ENCODE results near the gene COL2A1. TPM values are rescaled to one million over a fixed set of nuclear protein-coding genes. Genes with fewer than 3 reads are reported as not detected.
A peak's percentile ranks its signal among the peaks of the same experiment; 100 is the strongest.

Gene COL2A1
- total RNA-seq, 4 donors from 2014 or later = not detected

- H3K4me3 ChIP-seq = no peak overlapping the region
- H3K27me3 ChIP-seq = peaks cover 15% of the 10 kb centered on the region
- peak; percentile 15 to 31 for DNase-seq (ENCODE audit: low spot score in 2 of 2)
- no peaks in the 10 kb centered on the region for H3K36me3 ChIP-seq
- 98% methylated on average over 5 of the region's 5 CpGs for WGBS
- no peak for TF ChIP-seq CTCF (IDR thresholded peaks at IDR 0.05)
- TF ChIP-seq POLR2AphosphoS5 (IDR thresholded peaks at IDR 0.05) = no peak
- TF ChIP-seq EP300 (IDR thresholded peaks at IDR 0.05) = no peak
- no peak for TF ChIP-seq POLR2A (IDR thresholded peaks at IDR 0.05)
- H3K4me1 ChIP-seq = no peaks in the 10 kb centered on the region
- H3K27ac ChIP-seq = no peak overlapping the region
- H3K9me3 ChIP-seq = no peaks in the 10 kb centered on the region
These were observed 10.8 kb downstream of the COL2A1 start for GRCh38 chr12:47993491-47993890.

GRCh38 chr12:47992776-47993175 is 11.5 kb downstream of the COL2A1 start:
- H3K4me1 ChIP-seq = peaks cover 4% of the 10 kb centered on the region
- no peaks in the 10 kb centered on the region for H3K9me3 ChIP-seq
- no peak overlapping the region for H3K4me3 ChIP-seq
- no peaks in the 10 kb centered on the region for H3K36me3 ChIP-seq
- H3K27me3 ChIP-seq = peaks cover 8% of the 10 kb centered on the region
- peak; percentile 13 to 37 for DNase-seq (ENCODE audit: low spot score in 2 of 2)
- TF ChIP-seq POLR2AphosphoS5 (IDR thresholded peaks at IDR 0.05) (no peak), CTCF (IDR thresholded peaks at IDR 0.05) (no peak), POLR2A (IDR thresholded peaks at IDR 0.05) (no peak), EP300 (IDR thresholded peaks at IDR 0.05) (no peak)
- 92% methylated on average over 7 of the region's 10 CpGs for WGBS
- H3K27ac ChIP-seq = no peak overlapping the region

- 70% methylated on average over 13 of the region's 13 CpGs for WGBS
- Histone ChIP-seq H3K27me3 (no peaks in the 10 kb centered on the region), H3K36me3 (no peaks in the 10 kb centered on the region)
These were observed 12.9 kb downstream of the COL2A1 start for GRCh38 chr12:47991106-47992061.

GRCh38 chr12:47990351-47991105 is 13.7 kb downstream of the COL2A1 start:
- Histone ChIP-seq H3K9me3 (no peaks in the 10 kb centered on the region), H3K27ac (no peak overlapping the region), H3K4me1 (peaks cover 4% of the 10 kb centered on the region), H3K4me3 (no peak overlapping the region), H3K36me3 (no peaks in the 10 kb centered on the region), H3K27me3 (no peaks in the 10 kb centered on the region)
- TF ChIP-seq POLR2A (IDR thresholded peaks at IDR 0.05) (no peak), POLR2AphosphoS5 (IDR thresholded peaks at IDR 0.05) (no peak), CTCF (IDR thresholded peaks at IDR 0.05) (no peak), EP300 (IDR thresholded peaks at IDR 0.05) (no peak)
- DNase-seq (ENCODE audit: low spot score in 2 of 2) = peak; percentile 8 to 39
- 76% methylated on average over 6 of the region's 7 CpGs for WGBS

More at GRCh38 chr12:47991106-47992061, 12.9 kb downstream of the COL2A1 start:
- peaks cover 4% of the 10 kb centered on the region for H3K4me1 ChIP-seq
- no peak overlapping the region for H3K27ac ChIP-seq
- no peaks in the 10 kb centered on the region for H3K9me3 ChIP-seq
- no peak overlapping the region for H3K4me3 ChIP-seq
- no peak for TF ChIP-seq POLR2A (IDR thresholded peaks at IDR 0.05)
- TF ChIP-seq POLR2AphosphoS5 (IDR thresholded peaks at IDR 0.05) = no peak
- no peak for TF ChIP-seq EP300 (IDR thresholded peaks at IDR 0.05)
- no peak for TF ChIP-seq CTCF (IDR thresholded peaks at IDR 0.05)
- DNase-seq (ENCODE audit: low spot score in 2 of 2) = peak; percentile 44 to 60

GRCh38 chr12:47989666-47990065 is 14.6 kb downstream of the COL2A1 start:
- H3K4me1 ChIP-seq = peaks cover 4% of the 10 kb centered on the region
- H3K9me3 ChIP-seq = no peaks in the 10 kb centered on the region
- WGBS = 89% methylated on average over 12 of the region's 12 CpGs
- no peak overlapping the region for H3K4me3 ChIP-seq
- H3K36me3 ChIP-seq = no peaks in the 10 kb centered on the region
- H3K27ac ChIP-seq = no peak overlapping the region
- TF ChIP-seq POLR2AphosphoS5 (IDR thresholded peaks at IDR 0.05) (no peak), EP300 (IDR thresholded peaks at IDR 0.05) (no peak), CTCF (IDR thresholded peaks at IDR 0.05) (no peak), POLR2A (IDR thresholded peaks at IDR 0.05) (no peak)
- DNase-seq (ENCODE audit: low spot score in 2 of 2) = peak; percentile 28 to 50
- no peaks in the 10 kb centered on the region for H3K27me3 ChIP-seq
